ENCODE results near the gene LTBP4.

The LTBP4 gene

GRCh38 chr19:40598121-40598917 lies 2.9 kb upstream of the LTBP4 start:
- DNase-seq = peak; percentile 62 to 82

GRCh38 chr19:40598918-40599307 lies 2.3 kb upstream of the LTBP4 start:
- no peak for DNase-seq

GRCh38 chr19:40599331-40599901 lies 1.8 kb upstream of the LTBP4 start:
- no peak for DNase-seq

- peak in 1 of 2 donors; percentile 32 for DNase-seq
Observed at GRCh38 chr19:40599902-40600569, 1.1 kb upstream of the LTBP4 start.

- no peak for DNase-seq
Observed at GRCh38 chr19:40600570-40601133, 517 bp upstream of the LTBP4 start.

- no peak for DNase-seq
Observed at GRCh38 chr19:40603071-40603388, 1.9 kb downstream of the LTBP4 start.

GRCh38 chr19:40603389-40604170 lies 2.4 kb downstream of the LTBP4 start:
- peak; percentile 48 to 79 for DNase-seq

- no peak for DNase-seq
Observed at GRCh38 chr19:40604171-40604646, 3.0 kb downstream of the LTBP4 start.

- DNase-seq = no peak
Observed at GRCh38 chr19:40604647-40605215, 3.6 kb downstream of the LTBP4 start.

- DNase-seq = peak; percentile 11 to 27
Observed at GRCh38 chr19:40605216-40605971, 4.2 kb downstream of the LTBP4 start.

GRCh38 chr19:40607311-40608239 lies 6.4 kb downstream of the LTBP4 start:
- no peak for DNase-seq

GRCh38 chr19:40608240-40608621 lies 7.1 kb downstream of the LTBP4 start:
- no peak for DNase-seq

GRCh38 chr19:40608957-40609356 lies 7.8 kb downstream of the LTBP4 start:
- no peak for DNase-seq

- peak in 1 of 2 donors; percentile 66 for DNase-seq
Observed at GRCh38 chr19:40609561-40610395, 8.6 kb downstream of the LTBP4 start.

- peak in 1 of 2 donors; percentile 42 for DNase-seq
Observed at GRCh38 chr19:40610396-40611064, 9.4 kb downstream of the LTBP4 start.

- DNase-seq = no peak
Observed at GRCh38 chr19:40611096-40611495, 9.9 kb downstream of the LTBP4 start.

- no peak for DNase-seq
Observed at GRCh38 chr19:40611900-40612698, 10.9 kb downstream of the LTBP4 start.
